ENCODE data around the gene VGLL4.
A peak's percentile ranks its signal among the peaks of the same experiment; 100 is the strongest.

Gene VGLL4

GRCh38 chr3:11627612-11628011, 16.1 kb downstream of the VGLL4 start:
- DNase-seq (ENCODE audit: low read depth in 3 of 3) = no peak

- DNase-seq (ENCODE audit: low read depth in 3 of 3) = no peak
These were observed 17.6 kb downstream of the VGLL4 start for GRCh38 chr3:11626084-11626463.

- no peak for DNase-seq (ENCODE audit: low read depth in 3 of 3)
These were observed 18.2 kb downstream of the VGLL4 start for GRCh38 chr3:11625376-11626083.

GRCh38 chr3:11624704-11625375, 18.9 kb downstream of the VGLL4 start:
- DNase-seq (ENCODE audit: low read depth in 3 of 3) = no peak

- peak; percentile 45 to 76 (median 61) for DNase-seq (ENCODE audit: low read depth in 3 of 3)
These were observed 19.6 kb downstream of the VGLL4 start for GRCh38 chr3:11624161-11624560.

- no peak for DNase-seq (ENCODE audit: low read depth in 3 of 3)
These were observed 20.8 kb downstream of the VGLL4 start for GRCh38 chr3:11622586-11623550.

GRCh38 chr3:11621077-11621476, 22.6 kb downstream of the VGLL4 start:
- no peak for DNase-seq (ENCODE audit: low read depth in 3 of 3)

- DNase-seq (ENCODE audit: low read depth in 3 of 3) = no peak
These were observed 23.6 kb downstream of the VGLL4 start for GRCh38 chr3:11619946-11620652.

GRCh38 chr3:11619461-11619860, 24.3 kb downstream of the VGLL4 start:
- no peak for DNase-seq (ENCODE audit: low read depth in 3 of 3)

- DNase-seq (ENCODE audit: low read depth in 3 of 3) = no peak
These were observed 24.8 kb downstream of the VGLL4 start for GRCh38 chr3:11618904-11619303.

GRCh38 chr3:11616551-11616950, 27.2 kb downstream of the VGLL4 start:
- no peak for DNase-seq (ENCODE audit: low read depth in 3 of 3)

GRCh38 chr3:11613851-11614487, 29.7 kb downstream of the VGLL4 start:
- no peak for DNase-seq (ENCODE audit: low read depth in 3 of 3)

- DNase-seq (ENCODE audit: low read depth in 3 of 3) = no peak
These were observed 30.4 kb downstream of the VGLL4 start for GRCh38 chr3:11613319-11613718.

GRCh38 chr3:11612515-11613188, 31.1 kb downstream of the VGLL4 start:
- no peak for DNase-seq (ENCODE audit: low read depth in 3 of 3)

GRCh38 chr3:11611341-11611799, 32.3 kb downstream of the VGLL4 start:
- DNase-seq (ENCODE audit: low read depth in 3 of 3) = no peak

GRCh38 chr3:11610700-11611275, 32.9 kb downstream of the VGLL4 start:
- no peak for DNase-seq (ENCODE audit: low read depth in 3 of 3)

- no peak for DNase-seq (ENCODE audit: low read depth in 3 of 3)
These were observed 33.6 kb downstream of the VGLL4 start for GRCh38 chr3:11610044-11610671.

- DNase-seq (ENCODE audit: low read depth in 3 of 3) = no peak
These were observed 34.2 kb downstream of the VGLL4 start for GRCh38 chr3:11609481-11609880.

GRCh38 chr3:11607816-11608215, 35.9 kb downstream of the VGLL4 start:
- DNase-seq (ENCODE audit: low read depth in 3 of 3) = no peak

Data from stimulated activated CD4-positive, alpha-beta T cell treated with anti-CD3 and anti-CD28 coated beads, TNF-alpha, amount 100 ng/mL, for 24 hours (primary cell).